Keratinocyte (primary cell): ENCODE data around the gene ZBP1.

Experiments used
- EZH2 ChIP-seq: IDR thresholded peaks from one replicate; pipeline ENCODE4 v1.6.1; 2012; ENCODE audit warnings: inconsistent platforms, mild to moderate bottlenecking, low read length, moderate library complexity
- TF ChIP-seq, protein P1 (sequence below), 3 experiments: IDR thresholded peaks in 1 of 3; conservative IDR thresholded peaks in 1 of 3; optimal IDR thresholded peaks in 1 of 3; 2 replicates in 2 of 3; 3 replicates in 1 of 3; pipeline versions ENCODE3 to v1.5.1; 2011; ENCODE audit warnings: low read length in 3 of 3, mild to moderate bottlenecking in 3 of 3, moderate library complexity in 2 of 3, control low read depth in 1 of 3, inconsistent platforms in 1 of 3; ENCODE audit not compliant: insufficient read depth in 2 of 3; ENCODE audit errors: extremely low read depth in 1 of 3

DNA sequence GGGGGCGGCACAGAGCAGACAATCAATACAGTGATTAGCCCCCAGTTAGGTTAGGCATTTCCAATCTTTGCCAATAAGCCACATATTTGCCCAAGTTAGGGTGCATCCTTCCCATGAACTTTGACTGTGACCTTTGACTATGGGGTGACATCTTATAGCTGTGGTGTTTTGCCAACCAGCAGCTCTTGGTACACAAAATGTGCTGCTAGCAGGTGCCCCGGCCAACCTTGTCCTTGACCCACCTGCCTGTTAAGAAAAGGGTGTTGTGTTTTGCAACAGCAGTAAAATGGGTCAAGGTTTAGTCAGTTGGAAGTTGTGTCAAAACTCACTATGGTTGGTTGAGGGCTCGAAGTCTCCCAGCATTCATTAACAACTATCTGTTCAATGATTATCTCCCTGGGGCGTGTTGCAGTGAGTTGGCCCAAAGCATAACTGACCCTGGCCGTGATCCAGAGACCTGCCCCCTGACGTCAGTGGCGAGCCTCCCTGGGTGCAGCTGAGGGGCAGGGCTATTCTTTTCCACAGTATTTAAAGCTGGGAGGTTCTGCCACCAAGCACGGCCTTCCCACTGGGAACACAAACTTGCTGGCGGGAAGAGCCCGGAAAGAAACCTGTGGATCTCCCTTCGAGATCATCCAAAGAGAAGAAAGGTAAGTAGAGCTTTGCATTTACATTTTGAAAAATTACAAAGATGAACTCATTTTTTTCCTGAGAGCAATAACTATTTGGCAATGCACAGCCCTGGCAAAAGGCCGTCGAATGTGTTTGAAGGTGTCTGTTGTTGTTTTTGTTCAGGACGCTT, 59.5 kb downstream of the ZBP1 start, which contains the start of gene PCK1:
- TF ChIP-seq, protein P1, sequence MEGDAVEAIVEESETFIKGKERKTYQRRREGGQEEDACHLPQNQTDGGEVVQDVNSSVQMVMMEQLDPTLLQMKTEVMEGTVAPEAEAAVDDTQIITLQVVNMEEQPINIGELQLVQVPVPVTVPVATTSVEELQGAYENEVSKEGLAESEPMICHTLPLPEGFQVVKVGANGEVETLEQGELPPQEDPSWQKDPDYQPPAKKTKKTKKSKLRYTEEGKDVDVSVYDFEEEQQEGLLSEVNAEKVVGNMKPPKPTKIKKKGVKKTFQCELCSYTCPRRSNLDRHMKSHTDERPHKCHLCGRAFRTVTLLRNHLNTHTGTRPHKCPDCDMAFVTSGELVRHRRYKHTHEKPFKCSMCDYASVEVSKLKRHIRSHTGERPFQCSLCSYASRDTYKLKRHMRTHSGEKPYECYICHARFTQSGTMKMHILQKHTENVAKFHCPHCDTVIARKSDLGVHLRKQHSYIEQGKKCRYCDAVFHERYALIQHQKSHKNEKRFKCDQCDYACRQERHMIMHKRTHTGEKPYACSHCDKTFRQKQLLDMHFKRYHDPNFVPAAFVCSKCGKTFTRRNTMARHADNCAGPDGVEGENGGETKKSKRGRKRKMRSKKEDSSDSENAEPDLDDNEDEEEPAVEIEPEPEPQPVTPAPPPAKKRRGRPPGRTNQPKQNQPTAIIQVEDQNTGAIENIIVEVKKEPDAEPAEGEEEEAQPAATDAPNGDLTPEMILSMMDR (optimal IDR thresholded peaks at IDR 0.05 in 1 of 3, IDR thresholded peaks at IDR 0.05 in 1 of 3, conservative IDR thresholded peaks at IDR 0.05 in 1 of 3; ENCODE audit: extremely low read depth in 1 of 3, insufficient read depth in 2 of 3, low read length in 3 of 3) = no peak
- no peak for TF ChIP-seq EZH2
